Hindlimb muscle (tissue), 1 donor: ENCODE data around the gene DTNBP1. TPM values are rescaled to one million over a fixed set of nuclear protein-coding genes. Genes with fewer than 3 reads are reported as not detected.
A peak's percentile ranks its signal among the peaks of the same experiment; 100 is the strongest.

Experiments used
- DNase-seq: peaks from one replicate; pipeline ENCODE4 v3.0.0-alpha.2; 2013
- polyA plus RNA-seq: library from polyadenylated mRNA; unstranded; fragments of 120-200 nt; gene quantifications from one replicate; pipeline ENCODE4 v1.2.1, GENCODE V29; 2013; ENCODE audit not compliant: insufficient read length

DTNBP1 gene
- polyA plus RNA-seq, 1 donor: 21.3 TPM

- DNase-seq: peak; percentile 51
Measured at GRCh38 chr6:15585760-15586214, 77.0 kb downstream of the DTNBP1 start.

DNA sequence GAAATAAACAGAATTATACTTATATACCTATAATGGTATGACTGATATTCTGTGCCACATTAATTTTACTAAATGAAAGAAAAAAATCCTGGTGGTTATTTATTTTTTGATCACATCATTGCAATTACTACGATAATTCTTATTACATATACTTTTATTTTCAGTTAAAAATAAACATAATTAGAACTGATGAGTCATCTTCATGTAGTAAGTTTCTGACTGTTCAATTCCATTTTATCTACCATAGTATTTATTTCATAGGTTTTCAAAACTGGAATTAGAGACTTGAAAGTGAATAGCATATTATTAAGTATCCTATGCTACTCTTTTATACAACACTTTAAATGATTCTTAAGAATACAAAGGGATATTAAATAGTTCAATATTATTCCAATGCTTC lies 80.3 kb downstream of the DTNBP1 start:
- no peak for DNase-seq

DNA sequence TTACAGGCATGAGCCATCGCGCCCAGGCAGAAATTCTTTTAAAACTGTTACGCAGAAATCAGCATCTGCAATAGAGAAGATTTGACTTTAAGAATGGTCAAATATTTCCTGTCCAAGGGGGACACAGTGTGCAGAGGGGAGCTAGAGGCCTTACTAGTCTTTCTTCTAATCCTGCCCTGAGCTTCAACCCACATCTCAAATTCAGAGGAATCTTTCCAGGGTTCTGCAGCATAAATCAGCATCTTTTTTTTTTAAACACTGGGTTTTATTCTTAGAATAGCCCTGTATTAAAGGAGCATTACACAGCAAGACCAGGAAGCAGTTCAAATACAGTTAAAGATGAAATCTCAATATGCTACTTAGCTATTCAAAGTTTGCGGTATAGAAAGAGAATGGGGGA lies 81.1 kb downstream of the DTNBP1 start:
- DNase-seq: no peak

DNA sequence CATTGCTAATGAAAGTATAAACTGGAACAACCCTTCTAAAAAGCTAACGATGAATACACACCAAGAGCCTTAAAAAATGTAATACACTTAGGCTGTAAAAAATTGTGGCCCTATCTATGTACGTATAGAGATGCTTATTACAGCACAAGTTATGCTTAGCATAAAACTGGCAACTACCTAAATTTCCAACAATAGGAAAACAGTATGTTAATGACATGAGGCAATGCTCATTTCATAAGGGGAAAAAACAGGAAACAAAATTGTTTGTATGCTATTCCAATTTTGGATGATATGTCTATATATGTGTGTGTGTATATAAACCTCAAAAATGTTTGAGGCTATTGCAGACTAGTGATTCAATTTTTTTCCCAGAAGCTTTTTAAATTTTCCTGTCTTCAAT lies 82.5 kb downstream of the DTNBP1 start:
- no peak for DNase-seq

DNA sequence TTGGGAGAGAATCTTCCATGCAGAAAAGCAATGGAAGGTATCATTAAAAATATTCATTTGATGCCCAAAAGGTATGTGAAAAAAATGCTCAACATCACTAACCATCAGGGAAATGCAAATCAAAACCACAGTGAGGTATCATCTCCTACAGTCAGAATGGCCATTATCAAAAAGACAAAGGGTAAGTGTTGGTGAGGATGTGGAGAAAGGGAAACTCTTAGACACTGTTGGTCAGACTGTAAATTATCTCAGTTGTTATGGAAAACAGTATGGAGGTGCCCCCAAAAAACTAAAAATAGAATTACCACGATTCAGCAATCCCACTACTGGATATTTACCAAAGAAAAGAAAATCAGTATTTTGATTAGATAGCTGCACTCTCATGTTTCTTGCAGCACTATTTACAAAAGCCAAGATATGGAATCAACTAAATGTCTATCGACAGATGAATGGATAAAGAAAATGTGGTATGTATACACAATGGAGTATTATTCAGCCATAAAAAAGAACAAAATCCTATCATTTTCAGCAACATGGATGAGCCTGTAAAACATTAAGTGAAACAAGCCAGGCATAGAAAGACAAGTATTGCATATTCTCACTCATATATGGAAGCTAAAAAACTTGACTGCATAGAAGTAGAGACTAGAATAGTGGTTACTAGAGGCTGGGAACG lies 84.0 kb downstream of the DTNBP1 start:
- DNase-seq: no peak

GRCh38 chr6:15577550-15578171 lies 85.2 kb downstream of the DTNBP1 start:
- DNase-seq: no peak

- no peak for DNase-seq
Measured at GRCh38 chr6:15577106-15577505, 85.7 kb downstream of the DTNBP1 start.

GRCh38 chr6:15575357-15576033 lies 87.3 kb downstream of the DTNBP1 start:
- DNase-seq: no peak

GRCh38 chr6:15574486-15574885 lies 88.3 kb downstream of the DTNBP1 start:
- DNase-seq: no peak

GRCh38 chr6:15574023-15574422 lies 88.8 kb downstream of the DTNBP1 start:
- DNase-seq: no peak

DNA sequence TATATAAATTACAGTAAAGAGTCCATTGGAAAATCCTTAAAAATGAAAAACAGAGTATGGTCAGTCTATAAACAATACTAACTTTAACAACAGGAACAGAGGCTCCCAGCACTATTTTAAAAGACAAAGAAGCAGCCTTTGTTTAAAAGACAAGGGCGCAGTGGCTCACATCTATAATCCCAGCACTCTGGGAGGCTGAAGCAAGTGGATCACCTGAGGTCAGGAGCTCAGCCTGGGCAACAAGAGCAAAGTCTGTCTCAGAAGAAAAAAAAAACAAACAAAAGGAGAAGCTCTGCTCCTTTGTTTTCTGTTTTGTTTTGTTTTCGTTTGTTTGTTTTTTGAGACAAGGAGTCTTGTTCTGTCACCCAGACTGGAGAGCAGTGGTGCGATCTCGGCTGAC lies 89.4 kb downstream of the DTNBP1 start:
- DNase-seq: no peak

DNA sequence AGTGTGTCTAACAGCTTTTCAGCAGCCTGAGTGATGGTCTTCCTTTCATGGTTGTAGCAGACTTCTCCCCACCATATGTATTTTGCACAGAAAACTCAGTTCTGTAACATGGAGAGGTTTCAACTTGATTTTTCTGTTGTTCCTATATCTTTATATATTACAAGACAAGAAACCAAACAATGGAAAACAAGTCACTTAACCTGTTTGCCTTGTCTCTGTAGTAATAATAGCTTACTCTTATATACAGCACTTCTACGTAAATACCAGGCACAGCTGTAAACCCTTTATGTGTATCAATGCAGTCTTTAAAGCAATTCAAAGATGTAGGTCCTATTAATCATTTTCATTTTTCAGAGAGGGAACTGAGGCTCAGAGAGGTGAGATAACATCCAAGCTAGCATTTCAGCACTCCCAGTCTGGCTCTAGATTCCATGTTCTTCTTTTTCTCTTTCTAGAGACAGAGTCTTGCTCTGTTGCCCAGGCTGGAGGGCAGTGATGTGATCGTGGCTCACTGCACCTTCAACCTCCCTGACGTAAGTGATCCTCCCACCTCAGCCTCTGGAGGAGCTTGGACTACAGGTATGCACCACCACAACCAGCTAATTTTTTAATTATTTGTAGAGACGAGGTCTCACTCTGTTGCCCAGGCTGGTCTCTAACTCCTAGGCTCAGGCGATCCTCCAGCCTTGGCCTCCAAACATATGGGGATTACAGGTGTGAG lies 90.4 kb downstream of the DTNBP1 start:
- DNase-seq: no peak

DNA sequence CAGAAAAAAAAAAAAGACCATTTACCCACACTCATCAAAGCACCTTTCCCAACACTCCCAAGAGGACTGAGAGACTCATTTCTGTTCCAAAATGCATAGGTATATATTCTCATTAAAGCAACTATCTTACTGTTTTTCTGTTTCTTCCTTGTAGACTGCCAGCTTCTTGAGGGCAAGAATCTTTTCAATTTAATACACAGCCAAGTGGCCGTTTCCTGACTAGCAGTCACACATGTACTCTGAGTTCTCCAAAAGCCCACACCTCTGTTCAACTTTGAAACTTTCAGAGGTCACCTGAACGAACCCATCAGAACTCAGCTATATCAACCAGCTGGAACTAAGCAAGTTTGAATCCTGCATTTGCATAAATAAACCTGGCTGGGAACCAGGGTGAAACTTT lies 92.7 kb downstream of the DTNBP1 start:
- no peak for DNase-seq

DNA sequence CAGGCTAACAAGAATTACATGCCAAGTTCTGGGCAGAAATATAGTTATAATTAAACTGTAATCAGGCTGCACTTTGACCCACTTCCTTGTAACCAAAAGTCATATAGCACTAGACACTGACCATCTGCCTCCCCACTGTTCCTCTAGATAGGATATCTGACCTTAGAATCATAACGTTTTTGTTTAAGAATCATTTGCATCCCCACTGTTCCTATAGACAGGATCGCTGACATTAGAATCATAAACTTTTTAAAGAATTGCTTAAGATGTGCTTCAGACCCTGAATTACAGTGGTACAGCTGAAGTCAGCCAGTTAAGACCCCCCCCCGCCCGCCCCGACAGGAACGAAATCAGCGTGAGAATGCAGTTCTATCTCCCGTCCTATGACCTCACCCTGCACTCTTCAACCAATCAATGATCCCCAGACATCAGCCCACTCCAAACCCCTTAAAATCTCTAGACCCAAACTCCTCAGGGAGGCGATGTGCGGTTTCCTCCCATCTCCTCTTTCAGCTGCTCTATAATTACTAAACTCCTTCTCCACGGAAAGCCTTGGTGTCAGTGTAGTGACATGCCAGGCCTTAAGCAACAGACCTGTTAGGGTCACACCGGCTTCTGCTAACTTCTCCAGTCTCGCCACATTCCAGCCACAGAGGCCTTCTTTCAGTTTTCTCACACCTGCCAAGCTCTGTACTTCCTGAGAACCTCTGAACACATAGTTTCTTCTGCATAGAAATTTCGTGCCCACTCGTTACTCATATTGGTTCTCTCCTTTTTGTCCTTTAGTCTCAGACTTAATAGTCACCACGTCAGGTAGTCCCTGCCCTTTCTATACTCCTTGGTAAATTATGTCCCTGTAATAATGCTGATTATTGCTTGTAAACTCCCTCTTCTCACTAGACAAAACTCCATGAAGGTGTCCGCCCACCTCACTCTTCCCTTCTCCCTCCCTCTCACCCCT lies 93.5 kb downstream of the DTNBP1 start:
- no peak for DNase-seq

DNA sequence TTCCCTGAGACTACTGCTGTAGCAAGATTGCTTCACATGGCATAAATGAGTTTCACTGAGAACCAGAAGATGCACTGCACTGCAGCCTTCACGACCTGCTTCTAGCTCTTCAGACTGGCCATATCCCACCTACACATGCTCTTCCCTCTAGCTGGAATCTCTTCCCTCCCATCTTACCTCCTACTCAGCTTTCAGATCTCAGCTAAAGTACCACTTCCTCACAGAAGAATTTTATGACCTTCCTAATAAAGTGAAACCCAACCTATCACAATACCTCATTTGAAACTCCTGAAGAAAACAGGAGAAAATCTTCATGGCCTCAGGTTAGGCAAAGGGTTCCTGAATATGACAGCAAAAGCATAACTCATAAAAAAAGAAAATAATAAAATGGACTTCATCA lies 99.9 kb downstream of the DTNBP1 start:
- DNase-seq: no peak

DNA sequence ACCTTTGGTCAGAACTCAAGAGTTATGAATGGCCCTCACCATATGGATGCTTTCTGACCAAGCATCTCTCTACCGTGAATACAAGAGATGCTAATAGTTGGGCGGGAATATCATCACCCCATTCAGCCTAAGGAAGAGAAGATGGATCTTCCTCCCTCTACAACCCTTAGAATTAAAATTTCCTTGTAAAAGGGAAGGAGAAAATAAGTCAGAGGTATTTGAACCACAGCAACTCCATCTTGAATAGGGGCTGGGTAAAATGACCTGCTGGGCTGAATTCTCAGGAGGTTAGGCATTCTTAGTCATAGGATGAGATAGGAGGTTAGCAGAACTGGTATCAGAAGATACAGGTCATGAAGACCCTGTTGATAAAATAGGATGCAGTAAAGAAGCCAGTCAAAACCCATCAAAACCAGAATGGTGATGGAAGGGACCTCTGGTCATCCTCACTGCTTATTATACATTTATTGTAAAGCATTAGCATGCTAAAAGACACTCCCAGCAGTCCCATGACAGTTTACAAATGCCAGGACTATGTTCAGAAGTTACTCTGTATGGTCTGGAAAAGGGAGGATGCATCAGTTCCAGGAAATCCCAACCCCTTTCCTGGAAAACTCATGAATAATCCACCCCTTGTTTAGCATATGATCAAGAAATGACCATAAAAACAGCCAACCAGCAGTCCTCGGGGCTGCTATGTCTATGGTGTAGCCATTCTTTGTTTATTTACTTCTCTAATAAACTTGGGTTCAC lies 101.2 kb downstream of the DTNBP1 start:
- DNase-seq: no peak

GRCh38 chr6:15560713-15561112 lies 102.1 kb downstream of the DTNBP1 start:
- no peak for DNase-seq

DNA sequence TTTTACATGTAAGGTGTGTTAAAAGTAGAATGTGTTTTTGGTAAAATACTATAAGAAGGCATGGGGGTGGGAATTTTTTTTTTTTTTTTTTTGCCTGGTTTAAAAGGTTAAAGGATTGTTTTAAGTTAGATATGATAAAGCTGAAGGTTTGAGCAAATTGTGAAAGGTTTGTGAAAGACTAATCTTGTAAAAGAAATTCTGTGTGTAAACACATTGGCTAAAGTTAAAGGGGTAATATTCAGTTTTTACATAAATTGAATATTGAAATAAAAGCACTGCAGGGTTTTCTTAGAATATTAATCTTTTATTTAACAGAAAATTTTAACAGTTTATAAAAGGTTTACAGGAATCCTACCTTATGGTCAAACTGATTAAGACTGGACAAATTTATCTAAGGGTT lies 105.7 kb downstream of the DTNBP1 start:
- DNase-seq: no peak

DNA sequence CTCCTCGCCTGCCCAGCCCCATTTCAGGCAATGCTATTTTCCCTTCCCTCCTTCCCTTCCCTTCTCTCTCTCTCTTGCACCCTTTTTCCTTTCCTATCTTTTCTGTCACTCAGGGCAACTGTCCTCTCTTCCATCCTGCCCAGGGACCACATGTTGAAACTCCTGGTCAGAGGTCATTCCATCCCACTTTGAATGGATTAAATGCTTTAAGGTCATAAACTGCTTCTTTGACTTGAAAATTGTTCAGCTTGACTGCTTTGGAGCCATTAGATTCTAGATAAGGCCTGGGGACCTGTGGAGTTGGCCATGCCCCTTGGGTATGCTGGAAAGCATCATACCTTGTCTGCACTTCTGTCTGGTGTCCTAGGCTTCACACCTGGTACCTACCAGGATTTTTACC lies 106.1 kb downstream of the DTNBP1 start:
- no peak for DNase-seq

DNA sequence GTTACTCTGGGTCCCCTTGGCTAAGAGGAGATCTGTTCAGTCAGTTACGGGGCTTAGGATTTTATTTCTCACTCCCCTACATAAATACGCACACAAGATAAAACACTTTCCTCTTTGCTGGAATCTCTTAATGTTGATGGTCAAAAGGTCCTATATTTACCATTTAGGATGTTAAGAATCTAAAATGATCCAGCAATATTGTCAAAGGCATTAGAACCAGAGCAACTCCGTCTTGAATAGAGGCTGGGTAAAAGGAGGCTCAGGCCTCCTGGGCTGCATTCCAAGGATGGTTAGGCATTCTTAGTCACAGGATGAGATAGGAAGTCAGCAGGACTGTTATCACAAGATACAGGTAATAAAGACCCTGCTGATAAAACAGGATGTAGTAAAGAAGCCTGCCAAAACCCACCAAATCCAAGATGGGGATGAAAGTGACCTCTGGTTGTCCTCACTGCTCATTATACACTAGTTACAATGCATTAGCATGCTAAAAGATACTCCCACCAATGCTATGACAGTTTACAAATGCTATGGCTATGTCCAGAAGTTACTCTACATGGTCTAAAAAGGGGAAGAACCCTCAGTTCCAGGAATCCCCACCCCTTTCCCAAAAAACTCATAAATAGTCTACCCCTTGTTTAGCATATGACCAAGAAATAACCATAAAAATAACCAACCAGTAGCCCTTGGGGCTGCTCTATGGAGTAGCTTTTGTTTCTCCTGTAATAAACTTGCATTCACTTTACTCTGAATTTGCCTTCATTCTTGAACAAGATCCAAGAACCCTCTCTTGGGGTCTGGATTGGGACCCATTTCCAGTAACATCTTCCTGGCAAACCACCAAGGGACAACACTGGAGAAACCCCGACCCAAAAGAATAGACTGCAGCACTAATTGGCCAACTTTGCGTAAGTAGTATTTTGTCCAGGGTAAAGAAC lies 107.5 kb downstream of the DTNBP1 start:
- no peak for DNase-seq
